Kidney epithelial cell (primary cell): ENCODE results near the gene GOLGB1. TPM values are rescaled to one million over a fixed set of nuclear protein-coding genes. Genes with fewer than 3 reads are reported as not detected.

Experiments used
- DNase-seq: peaks from one replicate; pipeline ENCODE4 v3.0.0-alpha.2; 2010; ENCODE audit warnings: low read depth
- H3K27me3 ChIP-seq: 2 replicates; pipeline ENCODE4 v1.6.0; 2011; ENCODE audit warnings: low read length; ENCODE audit not compliant: control insufficient read depth, insufficient read depth
- H3K36me3 ChIP-seq: 2 replicates; pipeline ENCODE4 v1.5.1; 2011; ENCODE audit warnings: low read length; ENCODE audit not compliant: control insufficient read depth, insufficient read depth
- H3K4me3 ChIP-seq: 2 replicates; pipeline ENCODE4 v1.5.1; 2011; ENCODE audit warnings: low read depth, mild to moderate bottlenecking, control low read depth, low read length
- CTCF ChIP-seq: IDR thresholded peaks from 2 replicates; pipeline ENCODE4 v1.5.1; 2011; ENCODE audit warnings: mild to moderate bottlenecking, moderate library complexity, low read length, control low read depth, inconsistent platforms; ENCODE audit not compliant: insufficient read depth, poor library complexity, severe bottlenecking
- total RNA-seq: library from RNA; depleted of rRNA; stranded (reverse); fragments of >200 nt; gene quantifications from 2 replicates; pipeline ENCODE4 v1.2.3, GENCODE V29; 2015

Gene GOLGB1
- total RNA-seq, 1 donor from 2014 or later: 34.4 TPM

- TF ChIP-seq CTCF: no peak
- Histone ChIP-seq H3K36me3 (no peaks in the 10 kb centered on the region), H3K4me3 (no peak overlapping the region), H3K27me3 (no peaks in the 10 kb centered on the region)
- DNase-seq: no peak
Observed at GRCh38 chr3:121630355-121630754, 119.2 kb downstream of the GOLGB1 start.

GRCh38 chr3:121629601-121630000 is 119.9 kb downstream of the GOLGB1 start:
- no peak overlapping the region for H3K4me3 ChIP-seq
- no peak for DNase-seq
- no peak for TF ChIP-seq CTCF
- no peaks in the 10 kb centered on the region for H3K36me3 ChIP-seq
- H3K27me3 ChIP-seq: no peaks in the 10 kb centered on the region

GRCh38 chr3:121627622-121628021 is 121.9 kb downstream of the GOLGB1 start:
- no peak for DNase-seq
- no peaks in the 10 kb centered on the region for H3K36me3 ChIP-seq
- no peak overlapping the region for H3K4me3 ChIP-seq
- no peaks in the 10 kb centered on the region for H3K27me3 ChIP-seq
- no peak for TF ChIP-seq CTCF

- no peak for DNase-seq
- no peak for TF ChIP-seq CTCF
- Histone ChIP-seq H3K36me3 (no peaks in the 10 kb centered on the region), H3K4me3 (no peak overlapping the region), H3K27me3 (no peaks in the 10 kb centered on the region)
Observed at GRCh38 chr3:121627211-121627610, 122.3 kb downstream of the GOLGB1 start.

- no peak for DNase-seq
- no peaks in the 10 kb centered on the region for H3K36me3 ChIP-seq
- no peak overlapping the region for H3K4me3 ChIP-seq
- no peaks in the 10 kb centered on the region for H3K27me3 ChIP-seq
- TF ChIP-seq CTCF: no peak
Observed at GRCh38 chr3:121626495-121626894, 123.0 kb downstream of the GOLGB1 start.

- Histone ChIP-seq H3K27me3 (no peaks in the 10 kb centered on the region), H3K36me3 (no peaks in the 10 kb centered on the region), H3K4me3 (no peak overlapping the region)
- no peak for TF ChIP-seq CTCF
- no peak for DNase-seq
Observed at GRCh38 chr3:121624147-121624899, 125.2 kb downstream of the GOLGB1 start.
